ENCODE measurements around the gene CSTF1. TPM values are rescaled to one million over a fixed set of nuclear protein-coding genes. Genes with fewer than 3 reads are reported as not detected.

CSTF1 gene
- polyA plus RNA-seq, 4 donors, result 9.2 to 28.2 (median 11.3) TPM

DNA sequence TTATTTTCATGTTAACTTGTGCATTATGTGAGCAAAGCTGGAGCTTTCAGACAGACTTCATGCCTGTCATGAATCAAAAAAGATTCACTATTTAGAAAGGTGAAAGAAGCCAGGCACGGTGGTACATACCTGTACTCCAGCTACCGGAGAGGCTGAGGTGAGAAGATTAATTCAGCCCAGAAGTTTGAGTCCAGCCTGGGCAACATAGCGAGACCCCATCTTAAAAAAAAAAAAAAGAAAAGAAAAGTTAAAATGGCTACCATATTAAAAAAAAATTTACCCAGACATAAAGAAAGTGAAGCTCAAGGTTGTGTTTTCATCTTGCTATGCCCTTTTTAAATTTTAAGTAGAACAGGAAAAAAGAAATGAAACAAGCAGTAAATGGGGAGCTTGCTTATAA lies 20.5 kb downstream of the CSTF1 start:
- peaks cover 0 to 8% (median 0%) of the 10 kb centered on the region in 3 donors for H3K36me3 ChIP-seq (ENCODE audit: control insufficient read depth in 3 of 3, insufficient read depth in 2 of 3, low read depth in 1 of 3, low read length in 3 of 3)
- no peak overlapping the region for H3K4me3 ChIP-seq (ENCODE audit: low read depth in 1 of 3, low read length in 3 of 3)
- H3K27ac ChIP-seq (ENCODE audit: low read depth in 1 of 3, low read length in 2 of 3), result peak overlapping the region in 1 of 3 donors; percentile 86
- H3K4me1 ChIP-seq (ENCODE audit: control insufficient read depth in 3 of 3, insufficient read depth in 2 of 3, low read depth in 1 of 3, low read length in 2 of 3), result peaks cover 0 to 3% (median 0%) of the 10 kb centered on the region in 3 donors
- WGBS, 3 donors, result 85 to 98% (median 94%) methylated on average over 3 of the region's 3 CpGs
- no peak for DNase-seq
- H3K9me3 ChIP-seq (ENCODE audit: control insufficient read depth in 2 of 2, insufficient read depth in 1 of 2, low read depth in 1 of 2, low read length in 1 of 2), result no peaks in the 10 kb centered on the region
- no peaks in the 10 kb centered on the region for H3K27me3 ChIP-seq (ENCODE audit: control insufficient read depth in 3 of 3, insufficient read depth in 3 of 3, low read length in 3 of 3)
- no peak for FAIRE-seq

DNA sequence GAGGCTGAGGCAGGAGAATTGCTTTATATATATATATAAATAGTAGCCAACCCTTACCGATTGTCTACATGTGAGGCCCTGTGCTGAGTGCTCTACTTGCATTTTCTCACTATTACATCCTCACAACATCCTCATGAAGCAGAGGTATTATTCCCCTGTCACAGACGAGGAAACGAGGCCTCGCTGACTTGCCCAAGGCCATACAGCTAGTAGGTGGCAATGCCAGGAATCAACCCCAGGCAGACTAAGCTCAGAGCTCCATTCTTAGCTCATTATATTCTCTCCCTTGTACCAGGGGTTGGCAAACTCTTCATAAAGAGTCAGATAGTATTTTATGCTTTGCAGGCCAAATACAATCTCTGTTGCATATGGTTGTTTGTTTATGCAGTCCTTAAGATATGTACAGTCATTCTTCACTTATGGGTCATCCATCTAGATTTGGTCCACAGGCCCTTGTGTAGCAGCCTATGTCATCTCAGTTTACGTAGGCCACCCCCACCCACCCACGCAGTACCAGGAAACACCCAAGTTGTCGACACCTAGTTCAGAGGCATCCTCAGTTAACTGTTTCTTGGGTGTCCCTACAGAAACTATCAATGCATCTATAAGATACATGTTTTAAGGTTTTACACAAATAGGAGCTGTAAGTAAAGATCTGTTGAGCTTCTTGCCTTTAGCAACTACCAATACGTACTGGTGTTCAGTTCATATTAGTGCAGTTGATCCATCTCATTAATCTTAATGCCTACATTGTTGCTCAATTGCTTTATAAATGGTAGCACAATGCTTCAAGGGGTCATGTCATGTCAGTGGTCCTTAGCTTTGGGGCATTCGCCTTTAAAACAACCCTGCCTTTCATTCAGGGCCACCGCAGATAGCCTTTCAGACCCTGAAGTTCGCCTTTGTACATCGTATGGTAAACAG lies 22.7 kb downstream of the CSTF1 start:
- DNase-seq (no peak), FAIRE-seq (no peak)
- Histone ChIP-seq H3K27me3 (ENCODE audit: control insufficient read depth in 3 of 3, insufficient read depth in 3 of 3, low read length in 3 of 3) (no peaks in the 10 kb centered on the region), H3K4me3 (ENCODE audit: low read depth in 1 of 3, low read length in 3 of 3) (no peak overlapping the region), H3K27ac (ENCODE audit: low read depth in 1 of 3, low read length in 2 of 3) (peak overlapping the region in 1 of 3 donors; percentile 81), H3K9me3 (ENCODE audit: control insufficient read depth in 2 of 2, insufficient read depth in 1 of 2, low read depth in 1 of 2, low read length in 1 of 2) (no peaks in the 10 kb centered on the region), H3K4me1 (ENCODE audit: control insufficient read depth in 3 of 3, insufficient read depth in 2 of 3, low read depth in 1 of 3, low read length in 2 of 3) (peaks cover 0 to 3% (median 0%) of the 10 kb centered on the region in 3 donors), H3K36me3 (ENCODE audit: control insufficient read depth in 3 of 3, insufficient read depth in 2 of 3, low read depth in 1 of 3, low read length in 3 of 3) (no peaks in the 10 kb centered on the region)
- WGBS, 3 donors, result 77 to 90% (median 88%) methylated on average over 12 of the region's 12 CpGs

DNA sequence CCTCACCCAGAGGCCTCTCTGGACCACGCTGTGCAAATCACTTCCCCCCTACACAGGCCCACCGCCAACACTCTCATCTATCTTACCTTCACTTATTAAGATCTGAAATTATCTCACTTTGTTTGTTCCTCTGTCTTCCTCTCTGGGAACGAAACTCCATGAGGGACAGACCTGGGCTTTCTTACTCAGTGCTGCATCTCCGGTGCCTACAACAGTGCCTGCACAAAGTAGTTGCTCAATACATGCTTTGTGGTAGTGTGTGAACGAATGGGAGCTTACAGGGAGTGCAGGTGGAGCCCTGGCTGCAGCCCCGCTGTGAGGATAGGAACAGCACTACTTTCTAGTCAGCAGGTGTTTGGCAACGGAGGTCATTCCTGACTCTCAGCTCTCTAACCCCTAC lies 25.0 kb downstream of the CSTF1 start:
- H3K4me3 ChIP-seq (ENCODE audit: low read depth in 1 of 3, low read length in 3 of 3), result no peak overlapping the region
- H3K4me1 ChIP-seq (ENCODE audit: control insufficient read depth in 3 of 3, insufficient read depth in 2 of 3, low read depth in 1 of 3, low read length in 2 of 3), result no peaks in the 10 kb centered on the region
- H3K27me3 ChIP-seq (ENCODE audit: control insufficient read depth in 3 of 3, insufficient read depth in 3 of 3, low read length in 3 of 3), result no peaks in the 10 kb centered on the region
- peak overlapping the region in 1 of 3 donors; percentile 74 for H3K27ac ChIP-seq (ENCODE audit: low read depth in 1 of 3, low read length in 2 of 3)
- FAIRE-seq, result no peak
- H3K9me3 ChIP-seq (ENCODE audit: control insufficient read depth in 2 of 2, insufficient read depth in 1 of 2, low read depth in 1 of 2, low read length in 1 of 2), result no peaks in the 10 kb centered on the region
- 88 to 94% (median 91%) methylated on average over 7 of the region's 7 CpGs for WGBS, 3 donors
- DNase-seq, result no peak
- no peaks in the 10 kb centered on the region for H3K36me3 ChIP-seq (ENCODE audit: control insufficient read depth in 3 of 3, insufficient read depth in 2 of 3, low read depth in 1 of 3, low read length in 3 of 3)

DNA sequence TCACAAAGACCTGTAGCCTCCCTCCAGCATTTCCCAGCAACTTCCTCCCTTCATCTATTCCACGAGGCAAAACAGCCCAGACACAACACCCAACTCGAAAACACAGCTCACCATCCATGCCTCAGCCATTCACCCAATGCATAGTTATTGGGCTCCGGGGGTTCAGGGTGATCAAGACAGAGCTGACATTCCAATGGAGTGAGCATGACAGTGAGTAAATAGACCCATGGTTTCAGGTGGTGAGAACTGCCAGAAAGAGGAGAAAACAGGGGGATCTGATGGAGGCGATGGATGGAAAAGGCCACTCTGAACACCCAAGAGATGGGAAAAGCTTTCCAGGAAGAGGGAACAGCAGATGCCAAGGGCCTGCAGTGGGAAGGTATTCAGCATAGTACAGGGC lies 25.5 kb downstream of the CSTF1 start:
- FAIRE-seq (no peak), DNase-seq (no peak)
- H3K4me1 ChIP-seq (ENCODE audit: control insufficient read depth in 3 of 3, insufficient read depth in 2 of 3, low read depth in 1 of 3, low read length in 2 of 3), result no peaks in the 10 kb centered on the region
- H3K4me3 ChIP-seq (ENCODE audit: low read depth in 1 of 3, low read length in 3 of 3), result no peak overlapping the region
- H3K36me3 ChIP-seq (ENCODE audit: control insufficient read depth in 3 of 3, insufficient read depth in 2 of 3, low read depth in 1 of 3, low read length in 3 of 3), result no peaks in the 10 kb centered on the region
- no peaks in the 10 kb centered on the region for H3K9me3 ChIP-seq (ENCODE audit: control insufficient read depth in 2 of 2, insufficient read depth in 1 of 2, low read depth in 1 of 2, low read length in 1 of 2)
- 81 to 87% (median 85%) methylated on average over 4 of the region's 4 CpGs for WGBS, 3 donors
- H3K27ac ChIP-seq (ENCODE audit: low read depth in 1 of 3, low read length in 2 of 3), result peak overlapping the region in 1 of 3 donors; percentile 74
- no peaks in the 10 kb centered on the region for H3K27me3 ChIP-seq (ENCODE audit: control insufficient read depth in 3 of 3, insufficient read depth in 3 of 3, low read length in 3 of 3)

DNA sequence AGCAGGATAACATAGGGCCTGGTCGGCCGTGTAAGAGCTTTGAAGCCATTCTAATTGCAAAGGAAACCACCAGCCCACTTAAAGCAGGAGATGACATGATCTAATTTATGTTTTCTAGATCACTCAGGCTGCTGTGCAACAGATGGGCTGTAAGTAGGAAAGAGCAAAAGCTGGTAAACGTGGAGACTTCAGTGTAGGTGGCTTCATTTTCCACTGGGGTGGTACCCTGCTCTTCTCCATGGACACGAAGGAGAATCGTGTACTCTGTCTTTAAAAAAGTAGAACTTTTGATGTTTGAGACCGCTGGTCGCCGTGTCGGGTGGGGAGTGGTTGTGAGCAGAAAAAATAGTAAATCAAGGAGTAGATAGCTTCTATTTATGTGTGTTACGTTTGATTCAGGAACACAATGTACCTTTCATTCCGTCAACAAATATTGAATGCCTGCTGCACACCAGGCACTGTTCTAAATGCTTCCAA lies 26.0 kb downstream of the CSTF1 start:
- H3K4me1 ChIP-seq (ENCODE audit: control insufficient read depth in 3 of 3, insufficient read depth in 2 of 3, low read depth in 1 of 3, low read length in 2 of 3), result no peaks in the 10 kb centered on the region
- H3K9me3 ChIP-seq (ENCODE audit: control insufficient read depth in 2 of 2, insufficient read depth in 1 of 2, low read depth in 1 of 2, low read length in 1 of 2), result no peaks in the 10 kb centered on the region
- no peak for FAIRE-seq
- 62 to 86% (median 80%) methylated on average over 11 of the region's 11 CpGs for WGBS, 3 donors
- no peak for DNase-seq
- H3K27ac ChIP-seq (ENCODE audit: low read depth in 1 of 3, low read length in 2 of 3), result peak overlapping the region in 1 of 3 donors; percentile 74
- H3K36me3 ChIP-seq (ENCODE audit: control insufficient read depth in 3 of 3, insufficient read depth in 2 of 3, low read depth in 1 of 3, low read length in 3 of 3), result no peaks in the 10 kb centered on the region
- H3K4me3 ChIP-seq (ENCODE audit: low read depth in 1 of 3, low read length in 3 of 3), result no peak overlapping the region
- H3K27me3 ChIP-seq (ENCODE audit: control insufficient read depth in 3 of 3, insufficient read depth in 3 of 3, low read length in 3 of 3), result no peaks in the 10 kb centered on the region

DNA sequence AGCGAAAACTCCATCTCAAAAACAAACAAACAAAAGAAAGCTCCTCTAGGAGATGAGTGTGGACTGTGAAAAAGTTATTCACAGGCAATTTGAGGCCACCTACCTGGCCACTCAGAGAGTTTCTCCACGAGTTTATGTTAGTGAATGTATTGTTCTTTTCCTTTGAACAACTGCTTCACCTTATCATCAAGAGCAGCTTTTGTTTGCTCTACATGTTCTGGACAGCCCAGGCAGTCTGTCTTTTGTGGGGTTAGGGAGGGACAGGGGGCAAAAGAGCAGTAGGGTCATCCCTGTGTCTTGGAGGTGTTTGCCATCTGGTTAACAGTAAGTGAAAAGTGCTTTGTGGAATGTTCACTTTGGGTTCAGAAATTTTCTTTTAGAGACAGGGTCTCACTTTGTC lies 27.6 kb downstream of the CSTF1 start:
- H3K4me3 ChIP-seq (ENCODE audit: low read depth in 1 of 3, low read length in 3 of 3), result no peak overlapping the region
- H3K27me3 ChIP-seq (ENCODE audit: control insufficient read depth in 3 of 3, insufficient read depth in 3 of 3, low read length in 3 of 3), result no peaks in the 10 kb centered on the region
- no peak for DNase-seq
- WGBS, 3 donors, result 73 to 83% (median 79%) methylated on average over 2 of the region's 2 CpGs
- H3K36me3 ChIP-seq (ENCODE audit: control insufficient read depth in 3 of 3, insufficient read depth in 2 of 3, low read depth in 1 of 3, low read length in 3 of 3), result no peaks in the 10 kb centered on the region
- H3K4me1 ChIP-seq (ENCODE audit: control insufficient read depth in 3 of 3, insufficient read depth in 2 of 3, low read depth in 1 of 3, low read length in 2 of 3), result no peaks in the 10 kb centered on the region
- no peak for FAIRE-seq
- H3K9me3 ChIP-seq (ENCODE audit: control insufficient read depth in 2 of 2, insufficient read depth in 1 of 2, low read depth in 1 of 2, low read length in 1 of 2), result no peaks in the 10 kb centered on the region
- peak overlapping the region in 1 of 3 donors; percentile 57 for H3K27ac ChIP-seq (ENCODE audit: low read depth in 1 of 3, low read length in 2 of 3)

DNA sequence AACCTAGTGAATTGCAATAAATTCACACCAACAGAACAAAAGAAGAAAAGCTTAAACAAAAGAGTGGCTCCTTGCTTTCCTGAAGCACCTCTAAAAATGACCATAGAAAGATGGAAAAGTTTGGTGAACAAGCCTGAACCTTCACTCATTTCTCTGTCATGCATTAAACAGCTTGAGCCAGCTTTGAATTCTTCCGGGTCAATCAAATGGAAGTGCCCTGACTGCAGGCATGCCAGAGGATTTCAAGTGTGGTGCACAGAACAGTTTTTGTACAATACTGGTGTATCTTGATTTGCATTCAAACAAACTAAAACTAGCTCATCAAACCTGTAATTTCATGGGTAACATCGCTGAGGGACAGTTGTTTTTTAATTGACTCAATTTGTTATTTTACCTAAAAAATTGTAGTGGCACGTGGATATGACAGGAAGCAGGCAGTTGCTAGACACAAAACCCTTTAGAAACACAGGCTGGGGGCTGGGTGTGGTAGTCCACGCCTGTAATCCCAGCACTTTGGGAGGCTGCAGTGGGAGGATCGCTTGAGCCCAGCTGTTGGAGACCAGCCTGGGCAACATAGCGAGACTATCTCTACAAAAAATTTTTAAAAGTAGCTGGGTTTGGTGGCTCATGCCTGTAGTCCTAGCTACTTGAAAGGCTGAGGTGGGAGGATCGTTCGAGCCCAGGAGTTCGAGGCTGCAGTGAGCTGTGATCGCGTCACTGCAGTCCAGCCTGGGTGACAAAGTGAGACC lies 28.7 kb downstream of the CSTF1 start:
- WGBS, 3 donors, result 77 to 87% (median 81%) methylated on average over 11 of the region's 11 CpGs
- no peak for DNase-seq

DNA sequence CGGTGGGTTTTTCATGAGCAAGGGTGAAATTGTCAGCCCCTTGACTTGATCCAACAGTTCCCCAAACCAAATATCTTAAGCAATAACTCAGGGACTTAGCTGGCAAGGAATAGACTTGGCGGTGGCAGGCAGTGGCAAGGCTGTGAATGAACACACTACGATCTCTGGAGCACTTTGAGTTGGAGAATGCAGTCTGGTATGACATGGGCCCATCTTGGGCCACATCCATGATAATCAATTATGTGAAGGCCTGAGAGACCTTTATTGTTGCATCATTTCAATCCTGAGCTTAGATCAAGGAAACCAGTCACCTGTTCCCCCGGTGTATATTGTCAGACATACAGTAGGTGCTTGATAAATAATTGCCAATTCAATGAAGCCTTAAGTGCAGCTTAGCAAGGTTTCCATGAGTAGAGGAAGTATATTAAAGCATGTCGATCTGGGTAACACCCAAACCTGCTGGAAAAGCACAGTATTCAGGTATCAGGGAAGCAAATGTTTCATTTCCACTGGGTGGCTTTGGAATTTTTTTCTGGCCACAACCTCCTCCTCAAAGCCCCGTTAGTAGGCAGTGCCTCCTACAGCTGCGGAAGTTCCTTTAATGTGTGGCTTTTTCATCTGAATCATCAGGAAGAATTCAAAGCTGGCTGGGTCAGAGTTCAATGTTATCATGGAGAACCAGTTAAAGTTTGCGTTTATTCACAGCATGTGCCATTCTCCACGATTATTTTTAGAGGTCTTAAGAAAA lies 29.8 kb downstream of the CSTF1 start:
- no peak for FAIRE-seq
- H3K4me1 ChIP-seq (ENCODE audit: control insufficient read depth in 3 of 3, insufficient read depth in 2 of 3, low read depth in 1 of 3, low read length in 2 of 3), result no peaks in the 10 kb centered on the region
- no peak overlapping the region for H3K27ac ChIP-seq (ENCODE audit: low read depth in 1 of 3, low read length in 2 of 3)
- H3K36me3 ChIP-seq (ENCODE audit: control insufficient read depth in 3 of 3, insufficient read depth in 2 of 3, low read depth in 1 of 3, low read length in 3 of 3), result no peaks in the 10 kb centered on the region
- 49 to 57% (median 49%) methylated on average over 9 of the region's 9 CpGs for WGBS, 3 donors
- H3K9me3 ChIP-seq (ENCODE audit: control insufficient read depth in 2 of 2, insufficient read depth in 1 of 2, low read depth in 1 of 2, low read length in 1 of 2), result no peaks in the 10 kb centered on the region
- no peak overlapping the region for H3K4me3 ChIP-seq (ENCODE audit: low read depth in 1 of 3, low read length in 3 of 3)
- DNase-seq, result no peak
- no peaks in the 10 kb centered on the region for H3K27me3 ChIP-seq (ENCODE audit: control insufficient read depth in 3 of 3, insufficient read depth in 3 of 3, low read length in 3 of 3)

More for the DNA sequence above, 28.7 kb downstream of the CSTF1 start:
- Histone ChIP-seq H3K36me3 (ENCODE audit: control insufficient read depth in 3 of 3, insufficient read depth in 2 of 3, low read depth in 1 of 3, low read length in 3 of 3) (no peaks in the 10 kb centered on the region), H3K9me3 (ENCODE audit: control insufficient read depth in 2 of 2, insufficient read depth in 1 of 2, low read depth in 1 of 2, low read length in 1 of 2) (no peaks in the 10 kb centered on the region), H3K27ac (ENCODE audit: low read depth in 1 of 3, low read length in 2 of 3) (no peak overlapping the region), H3K4me3 (ENCODE audit: low read depth in 1 of 3, low read length in 3 of 3) (no peak overlapping the region), H3K27me3 (ENCODE audit: control insufficient read depth in 3 of 3, insufficient read depth in 3 of 3, low read length in 3 of 3) (no peaks in the 10 kb centered on the region), H3K4me1 (ENCODE audit: control insufficient read depth in 3 of 3, insufficient read depth in 2 of 3, low read depth in 1 of 3, low read length in 2 of 3) (no peaks in the 10 kb centered on the region)
- FAIRE-seq, result no peak
